Loucy (cell line): ENCODE data around the gene SALL3.

Source experiments
- H2AFZ ChIP-seq: fragments of 200-600 bp; sonication (generic); 2 replicates; pipeline ENCODE4 v1.6.0; 2016; ENCODE audit warnings: antibody characterized with exemption, mild to moderate bottlenecking, low read length, moderate library complexity
- H3F3A ChIP-seq: fragments of 200-600 bp; 2 replicates; pipeline ENCODE4 v1.6.0; 2016; ENCODE audit warnings: antibody characterized with exemption, low read depth, mild to moderate bottlenecking
- H3K27me3 ChIP-seq: fragments of 200-600 bp; sonication (generic); 2 replicates; pipeline ENCODE4 v1.6.1; 2014; ENCODE audit warnings: low read length, mild to moderate bottlenecking; ENCODE audit not compliant: insufficient read depth, poor library complexity, severe bottlenecking
- H3K36me3 ChIP-seq: fragments of 200-600 bp; sonication (generic); 2 replicates; pipeline ENCODE4 v1.6.1; 2016; ENCODE audit warnings: low read length; ENCODE audit not compliant: insufficient read depth
- H3K4me1 ChIP-seq: fragments of 200-600 bp; sonication (generic); 2 replicates; pipeline ENCODE4 v1.5.1; 2014; ENCODE audit warnings: low read length, mild to moderate bottlenecking; ENCODE audit not compliant: insufficient read depth, poor library complexity, severe bottlenecking
- H3K4me2 ChIP-seq: fragments of 200-600 bp; sonication (generic); 2 replicates; pipeline ENCODE4 v1.6.0; 2014; ENCODE audit warnings: antibody characterized with exemption, low read length, low read depth, mild to moderate bottlenecking; ENCODE audit not compliant: poor library complexity, severe bottlenecking
- H3K4me3 ChIP-seq: fragments of 200-600 bp; sonication (generic); 2 replicates; pipeline ENCODE4 v1.5.1; 2014; ENCODE audit warnings: low read length, mild to moderate bottlenecking, mixed read lengths; ENCODE audit not compliant: poor library complexity, severe bottlenecking
- H3K79me2 ChIP-seq: fragments of 200-600 bp; sonication (generic); 2 replicates; pipeline ENCODE4 v1.6.1; 2014; ENCODE audit warnings: low read length; ENCODE audit not compliant: insufficient read depth
- H3K9ac ChIP-seq: fragments of 200-600 bp; sonication (generic); 2 replicates; pipeline ENCODE4 v1.6.0; 2014; ENCODE audit warnings: mild to moderate bottlenecking, low read depth, low read length, moderate library complexity; ENCODE audit not compliant: poor library complexity, severe bottlenecking
- H3K9me2 ChIP-seq: fragments of 200-600 bp; sonication (generic); replicated peaks from 2 replicates; pipeline ENCODE4 v1.6.1; 2016; ENCODE audit warnings: low read depth, low read length, mixed read lengths
- H3K9me3 ChIP-seq: fragments of 200-600 bp; sonication (generic); 2 replicates; pipeline ENCODE4 v1.6.1; 2014; ENCODE audit warnings: mild to moderate bottlenecking, antibody characterized with exemption, low read length, low read depth; ENCODE audit not compliant: insufficient read depth
- H4K20me1 ChIP-seq: fragments of 200-600 bp; sonication (generic); 2 replicates; pipeline ENCODE4 v1.6.0; 2014; ENCODE audit warnings: antibody characterized with exemption, low read length, mild to moderate bottlenecking; ENCODE audit not compliant: insufficient read depth, poor library complexity, severe bottlenecking
- EZH2phosphoT487 ChIP-seq: fragments of 200-600 bp; IDR thresholded peaks from 2 replicates; pipeline ENCODE4 v1.6.1; 2018; ENCODE audit warnings: antibody characterized with exemption, mild to moderate bottlenecking, moderate library complexity, borderline replicate concordance
- TF ChIP-seq, protein P1 (sequence below): fragments of 200-600 bp; sonication (generic); conservative IDR thresholded peaks from 2 replicates; pipeline ENCODE4 v1.5.1; 2014; ENCODE audit warnings: mild to moderate bottlenecking, antibody characterized with exemption, low read length

The SALL3 gene

DNA sequence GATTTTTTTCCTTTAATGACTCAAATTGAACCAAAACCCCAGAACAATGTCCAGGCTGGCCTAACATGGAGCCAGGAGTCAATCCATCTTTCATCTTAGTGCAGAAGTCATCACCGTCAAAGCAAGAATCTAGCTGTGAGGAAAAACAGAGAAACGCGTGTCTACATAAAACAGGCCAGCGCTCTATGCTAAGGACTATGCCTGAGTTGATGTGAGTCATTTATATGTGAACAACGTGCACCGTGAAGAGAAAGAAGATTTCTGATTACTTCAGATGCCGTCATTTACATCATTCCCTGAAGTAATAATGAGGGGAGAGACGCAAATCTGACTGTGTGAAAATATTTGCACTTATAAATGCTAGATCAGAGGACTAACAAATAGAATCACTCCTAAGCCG is 34.0 kb upstream of the SALL3 start:
- Histone ChIP-seq H2AFZ (no peak overlapping the region), H3K36me3 (no peaks in the 10 kb centered on the region), H3K9me2 (no peaks in the 10 kb centered on the region), H3K79me2 (no peaks in the 10 kb centered on the region), H3F3A (no peaks in the 10 kb centered on the region), H3K4me2 (no peak overlapping the region), H4K20me1 (no peaks in the 10 kb centered on the region), H3K4me3 (no peak overlapping the region), H3K9ac (no peak overlapping the region), H3K4me1 (no peaks in the 10 kb centered on the region), H3K9me3 (peaks cover 9% of the 10 kb centered on the region; the same call in 1 of the 2 replicates), H3K27me3 (no peaks in the 10 kb centered on the region)
- no peak for TF ChIP-seq EZH2phosphoT487
- TF ChIP-seq, protein P1, sequence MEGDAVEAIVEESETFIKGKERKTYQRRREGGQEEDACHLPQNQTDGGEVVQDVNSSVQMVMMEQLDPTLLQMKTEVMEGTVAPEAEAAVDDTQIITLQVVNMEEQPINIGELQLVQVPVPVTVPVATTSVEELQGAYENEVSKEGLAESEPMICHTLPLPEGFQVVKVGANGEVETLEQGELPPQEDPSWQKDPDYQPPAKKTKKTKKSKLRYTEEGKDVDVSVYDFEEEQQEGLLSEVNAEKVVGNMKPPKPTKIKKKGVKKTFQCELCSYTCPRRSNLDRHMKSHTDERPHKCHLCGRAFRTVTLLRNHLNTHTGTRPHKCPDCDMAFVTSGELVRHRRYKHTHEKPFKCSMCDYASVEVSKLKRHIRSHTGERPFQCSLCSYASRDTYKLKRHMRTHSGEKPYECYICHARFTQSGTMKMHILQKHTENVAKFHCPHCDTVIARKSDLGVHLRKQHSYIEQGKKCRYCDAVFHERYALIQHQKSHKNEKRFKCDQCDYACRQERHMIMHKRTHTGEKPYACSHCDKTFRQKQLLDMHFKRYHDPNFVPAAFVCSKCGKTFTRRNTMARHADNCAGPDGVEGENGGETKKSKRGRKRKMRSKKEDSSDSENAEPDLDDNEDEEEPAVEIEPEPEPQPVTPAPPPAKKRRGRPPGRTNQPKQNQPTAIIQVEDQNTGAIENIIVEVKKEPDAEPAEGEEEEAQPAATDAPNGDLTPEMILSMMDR: no peak

DNA sequence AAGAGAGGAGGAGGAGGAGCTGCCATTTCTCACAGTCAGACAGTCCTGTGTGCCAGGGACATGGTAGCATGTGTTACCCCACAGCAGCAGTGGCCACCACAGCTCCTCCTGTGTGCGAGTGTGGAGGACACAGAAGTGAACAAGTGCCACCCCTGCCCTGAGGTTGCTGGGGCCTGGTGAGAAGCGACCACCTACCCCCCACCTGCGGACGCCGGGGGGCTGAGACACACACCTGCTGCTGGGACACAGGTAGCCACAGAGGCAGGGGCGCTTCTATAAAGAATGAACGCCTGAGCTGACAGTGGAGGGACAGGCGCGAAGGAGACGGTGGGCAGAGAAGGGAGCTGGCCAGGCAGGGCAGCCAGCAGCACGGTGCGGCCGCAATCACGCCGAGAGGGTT is 32.3 kb upstream of the SALL3 start:
- Histone ChIP-seq H3K9ac (no peak overlapping the region), H3K9me3 (peaks cover 20% of the 10 kb centered on the region; the same call in 1 of the 2 replicates), H3K4me3 (no peak overlapping the region), H3K4me1 (no peaks in the 10 kb centered on the region), H2AFZ (no peak overlapping the region), H3K4me2 (no peak overlapping the region), H3K79me2 (no peaks in the 10 kb centered on the region), H4K20me1 (no peaks in the 10 kb centered on the region), H3F3A (no peaks in the 10 kb centered on the region), H3K9me2 (no peaks in the 10 kb centered on the region), H3K36me3 (no peaks in the 10 kb centered on the region), H3K27me3 (no peaks in the 10 kb centered on the region)
- no peak for TF ChIP-seq EZH2phosphoT487
- TF ChIP-seq, protein P1: no peak

DNA sequence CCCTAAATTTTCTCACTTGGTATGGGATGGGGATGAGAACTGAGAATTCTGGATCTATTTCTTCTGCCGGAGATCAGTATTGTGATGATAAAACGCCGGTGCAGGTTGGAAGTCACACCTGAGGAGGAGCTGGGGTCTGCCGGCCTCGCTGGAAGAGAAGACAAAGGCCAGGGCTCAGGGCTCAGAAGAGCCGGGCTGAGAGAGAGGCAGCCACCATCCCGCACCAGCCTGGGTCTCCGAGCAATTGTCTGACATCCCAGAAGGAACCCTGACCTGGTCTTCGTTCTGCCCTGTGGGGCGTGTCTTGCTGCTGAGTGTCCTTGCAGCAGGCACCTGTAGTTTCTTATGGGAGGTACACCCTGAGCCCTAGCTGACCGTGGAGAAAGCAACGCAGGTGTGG is 31.4 kb upstream of the SALL3 start:
- no peaks in the 10 kb centered on the region for H3K9me2 ChIP-seq
- TF ChIP-seq, protein P1: no peak
- no peak for TF ChIP-seq EZH2phosphoT487
- H3K36me3 ChIP-seq: no peaks in the 10 kb centered on the region
- H3K4me3 ChIP-seq: no peak overlapping the region
- H3F3A ChIP-seq: no peaks in the 10 kb centered on the region
- no peaks in the 10 kb centered on the region for H4K20me1 ChIP-seq
- no peaks in the 10 kb centered on the region for H3K27me3 ChIP-seq
- H3K4me1 ChIP-seq: no peaks in the 10 kb centered on the region
- H3K9me3 ChIP-seq: peaks cover 16% of the 10 kb centered on the region; the same call in 1 of the 2 replicates
- no peak overlapping the region for H2AFZ ChIP-seq
- no peaks in the 10 kb centered on the region for H3K79me2 ChIP-seq
- H3K9ac ChIP-seq: no peak overlapping the region
- H3K4me2 ChIP-seq: no peak overlapping the region
